Mesendoderm (in vitro differentiated cells): ENCODE measurements around the gene ORM2.
A peak's percentile ranks its signal among the peaks of the same experiment; 100 is the strongest.

ENCODE experiments used
- DNase-seq: peaks from one replicate; pipeline ENCODE4 v3.0.0; 2013
- H2AK5ac ChIP-seq: 2 replicates; pipeline ENCODE4 v1.6.1; 2013; ENCODE audit warnings: low read length, inconsistent platforms
- H2BK120ac ChIP-seq: 2 replicates; pipeline ENCODE4 v1.6.1; 2013; ENCODE audit warnings: low read depth, mild to moderate bottlenecking, low read length, moderate library complexity, mixed read lengths
- H2BK15ac ChIP-seq: replicated peaks from 2 replicates; pipeline ENCODE4 v1.6.1; 2013; ENCODE audit warnings: low read depth, mild to moderate bottlenecking, moderate library complexity
- H2BK5ac ChIP-seq: 2 replicates; pipeline ENCODE4 v1.6.1; 2013; ENCODE audit warnings: low read length, inconsistent platforms
- H3K18ac ChIP-seq: 2 replicates; pipeline ENCODE4 v1.6.1; 2013; ENCODE audit warnings: mild to moderate bottlenecking, low read length, mixed read lengths
- H3K23ac ChIP-seq: one replicate; pipeline ENCODE4 v1.6.1; 2013; ENCODE audit warnings: low read length
- H3K27ac ChIP-seq: 2 replicates; pipeline ENCODE4 v1.5.1; 2013; ENCODE audit warnings: low read depth, mild to moderate bottlenecking, inconsistent platforms, low read length, moderate library complexity
- H3K27me3 ChIP-seq: 2 replicates; pipeline ENCODE4 v1.6.1; 2013; ENCODE audit warnings: low read length, control low read depth, mild to moderate bottlenecking, inconsistent platforms; ENCODE audit not compliant: insufficient read depth, poor library complexity
- H3K36me3 ChIP-seq: 2 replicates; pipeline ENCODE4 v1.6.1; 2013; ENCODE audit warnings: low read length, inconsistent platforms; ENCODE audit not compliant: control insufficient read depth, insufficient read depth
- H3K4ac ChIP-seq: one replicate; pipeline ENCODE4 v1.6.1; 2013; ENCODE audit warnings: low read depth, mild to moderate bottlenecking, low read length, moderate library complexity
- H3K4me1 ChIP-seq: 2 replicates; pipeline ENCODE4 v1.6.1; 2013; ENCODE audit warnings: low read depth, low read length, inconsistent platforms; ENCODE audit not compliant: control insufficient read depth
- H3K4me2 ChIP-seq: 2 replicates; pipeline ENCODE4 v1.6.1; 2013; ENCODE audit warnings: low read length
- H3K4me3 ChIP-seq: 2 replicates; pipeline ENCODE4 v1.5.1; 2013; ENCODE audit warnings: mild to moderate bottlenecking, low read length
- H3K56ac ChIP-seq: one replicate; pipeline ENCODE4 v1.6.1; 2013; ENCODE audit warnings: low read length
- H3K79me1 ChIP-seq: 2 replicates; pipeline ENCODE4 v1.6.1; 2013; ENCODE audit warnings: low read length, inconsistent platforms
- H3K79me2 ChIP-seq: 2 replicates; pipeline ENCODE4 v1.6.1; 2013; ENCODE audit warnings: mild to moderate bottlenecking, low read length; ENCODE audit not compliant: control insufficient read depth, insufficient read depth
- H3K9ac ChIP-seq: 2 replicates; pipeline ENCODE4 v1.6.1; 2013; ENCODE audit warnings: low read length, inconsistent platforms
- H4K5ac ChIP-seq: one replicate; pipeline ENCODE4 v1.6.1; 2013; ENCODE audit warnings: low read length
- H4K8ac ChIP-seq: one replicate; pipeline ENCODE4 v1.6.1; 2013; ENCODE audit warnings: low read depth, mild to moderate bottlenecking, control low read depth, low read length, moderate library complexity
- whole genome bisulfite sequencing: extraction: QIAGEN DNeasy Blood & Tissue Kit; methylation state at CpG from one replicate; pipeline ENCODE4 v1.1.7; 2013; ENCODE audit warnings: low lambda C conversion rate, missing lambda C conversion rate; ENCODE audit not compliant: insufficient coverage; ENCODE audit errors: extremely low coverage; 5-methylcytosine and 5-hydroxymethylcytosine counted together

ORM2 gene

GRCh38 chr9:114287001-114287762 is 42.5 kb upstream of the ORM2 start:
- H3K79me1 ChIP-seq: no peaks in the 10 kb centered on the region
- no peak overlapping the region for H3K4ac ChIP-seq
- no peak for DNase-seq
- peaks cover 2% of the 10 kb centered on the region for H3K36me3 ChIP-seq
- H3K79me2 ChIP-seq: no peaks in the 10 kb centered on the region
- no peak overlapping the region for H4K8ac ChIP-seq
- no peak overlapping the region for H3K4me3 ChIP-seq
- no peak overlapping the region for H3K27ac ChIP-seq
- no peak overlapping the region for H3K9ac ChIP-seq
- WGBS: no CpG with 5 or more reads among the region's 16 CpGs
- H4K5ac ChIP-seq: no peak overlapping the region
- no peaks in the 10 kb centered on the region for H3K4me1 ChIP-seq
- H2BK5ac ChIP-seq: no peak overlapping the region
- no peak overlapping the region for H3K18ac ChIP-seq
- no peak overlapping the region for H3K56ac ChIP-seq
- H2BK15ac ChIP-seq: no peak overlapping the region
- H2BK120ac ChIP-seq: no peak overlapping the region
- H3K4me2 ChIP-seq: no peak overlapping the region
- H3K27me3 ChIP-seq: no peaks in the 10 kb centered on the region
- no peak overlapping the region for H2AK5ac ChIP-seq
- no peak overlapping the region for H3K23ac ChIP-seq

- Histone ChIP-seq H3K27me3 (no peaks in the 10 kb centered on the region), H4K8ac (no peak overlapping the region), H2BK15ac (no peak overlapping the region), H3K56ac (no peak overlapping the region), H2AK5ac (no peak overlapping the region), H3K18ac (no peak overlapping the region), H2BK120ac (no peak overlapping the region), H3K36me3 (peaks cover 2% of the 10 kb centered on the region), H3K4me2 (no peak overlapping the region), H3K27ac (no peak overlapping the region), H3K9ac (no peak overlapping the region), H3K4me3 (no peak overlapping the region), H2BK5ac (no peak overlapping the region), H3K79me2 (no peaks in the 10 kb centered on the region), H3K79me1 (no peaks in the 10 kb centered on the region), H3K4me1 (no peaks in the 10 kb centered on the region), H3K4ac (no peak overlapping the region), H3K23ac (no peak overlapping the region), H4K5ac (no peak overlapping the region)
- no peak for DNase-seq
- no CpG with 5 or more reads among the region's 15 CpGs for WGBS
Observed at GRCh38 chr9:114287763-114288192, 41.9 kb upstream of the ORM2 start.

- H3K79me2 ChIP-seq: no peaks in the 10 kb centered on the region
- H3K27me3 ChIP-seq: no peaks in the 10 kb centered on the region
- H2BK5ac ChIP-seq: no peak overlapping the region
- H3K36me3 ChIP-seq: peaks cover 2% of the 10 kb centered on the region
- H4K8ac ChIP-seq: no peak overlapping the region
- WGBS: no CpG with 5 or more reads among the region's 23 CpGs
- H3K4me1 ChIP-seq: no peaks in the 10 kb centered on the region
- peak; percentile 57 for DNase-seq
- H3K18ac ChIP-seq: no peak overlapping the region
- H3K27ac ChIP-seq: no peak overlapping the region
- no peak overlapping the region for H2AK5ac ChIP-seq
- H3K4ac ChIP-seq: no peak overlapping the region
- no peak overlapping the region for H3K23ac ChIP-seq
- no peak overlapping the region for H3K4me3 ChIP-seq
- H3K4me2 ChIP-seq: no peak overlapping the region
- H2BK15ac ChIP-seq: no peak overlapping the region
- no peak overlapping the region for H2BK120ac ChIP-seq
- no peak overlapping the region for H3K56ac ChIP-seq
- H4K5ac ChIP-seq: no peak overlapping the region
- no peak overlapping the region for H3K9ac ChIP-seq
- no peaks in the 10 kb centered on the region for H3K79me1 ChIP-seq
Observed at GRCh38 chr9:114288193-114289091, 41.2 kb upstream of the ORM2 start.

- Histone ChIP-seq H3K27me3 (no peaks in the 10 kb centered on the region), H3K4me3 (no peak overlapping the region), H3K36me3 (no peaks in the 10 kb centered on the region), H4K5ac (no peak overlapping the region), H2BK15ac (no peak overlapping the region), H3K4me2 (no peak overlapping the region), H4K8ac (no peak overlapping the region), H2BK5ac (no peak overlapping the region), H3K79me1 (no peaks in the 10 kb centered on the region), H3K23ac (no peak overlapping the region), H2BK120ac (no peak overlapping the region), H3K79me2 (no peaks in the 10 kb centered on the region), H3K56ac (no peak overlapping the region), H3K18ac (no peak overlapping the region), H2AK5ac (no peak overlapping the region), H3K4me1 (no peaks in the 10 kb centered on the region), H3K4ac (no peak overlapping the region), H3K27ac (no peak overlapping the region), H3K9ac (no peak overlapping the region)
- DNase-seq: no peak
- WGBS: no CpG with 5 or more reads among the region's 13 CpGs
Observed at GRCh38 chr9:114289106-114289505, 40.6 kb upstream of the ORM2 start.

- no peak for DNase-seq
Observed at GRCh38 chr9:114289571-114290481, 39.8 kb upstream of the ORM2 start.

More at GRCh38 chr9:114289571-114290481, 39.8 kb upstream of the ORM2 start:
- Histone ChIP-seq H3K4me1 (no peaks in the 10 kb centered on the region), H3K4me3 (no peak overlapping the region), H3K23ac (no peak overlapping the region), H3K27me3 (no peaks in the 10 kb centered on the region), H2BK5ac (no peak overlapping the region), H3K27ac (no peak overlapping the region), H3K18ac (no peak overlapping the region), H3K4me2 (no peak overlapping the region), H2BK120ac (no peak overlapping the region), H4K8ac (no peak overlapping the region), H3K36me3 (no peaks in the 10 kb centered on the region), H3K4ac (no peak overlapping the region), H3K56ac (no peak overlapping the region), H2AK5ac (no peak overlapping the region), H3K79me2 (no peaks in the 10 kb centered on the region), H4K5ac (no peak overlapping the region), H3K9ac (no peak overlapping the region), H3K79me1 (no peaks in the 10 kb centered on the region), H2BK15ac (no peak overlapping the region)
- no CpG with 5 or more reads among the region's 13 CpGs for WGBS
